Stimulated activated CD8-positive, alpha-beta memory T cell treated with anti-CD3 and anti-CD28 coated beads, Interleukin-15, amount 100 ng/mL, for 48 hours (primary cell): ENCODE data around the gene EBP.

Source experiments
- DNase-seq, 2 donors: peaks; one replicate each; pipeline ENCODE4 v3.0.0-alpha.2; 2020; ENCODE audit warnings: low read depth in 2 of 2

EBP gene

GRCh38 chrX:48521353-48522243, at the start of gene EBP:
Gene EBP, plus strand, starts transcription at chrX:48521808. Its CDS starts 1,964 bp downstream, at chrX:48523772.
- peak; percentile 88 to 92 for DNase-seq

- DNase-seq, result no peak
Observed at GRCh38 chrX:48472225-48472624, 49.4 kb upstream of the EBP start.

GRCh38 chrX:48472851-48473703, 48.5 kb upstream of the EBP start:
- no peak for DNase-seq

GRCh38 chrX:48473704-48473990, 48.0 kb upstream of the EBP start:
- DNase-seq, result no peak

GRCh38 chrX:48474127-48474526, 47.5 kb upstream of the EBP start:
- no peak for DNase-seq

GRCh38 chrX:48474581-48474980, 47.0 kb upstream of the EBP start:
- DNase-seq, result no peak

GRCh38 chrX:48475296-48475695, 46.3 kb upstream of the EBP start:
- DNase-seq, result no peak

GRCh38 chrX:48475774-48476577, 45.6 kb upstream of the EBP start, which contains the start of gene FTSJ1:
Gene FTSJ1, plus strand, starts transcription at chrX:48476199. Its CDS starts 1,849 bp downstream, at chrX:48478048.
- DNase-seq, result peak; percentile 74 to 78

- no peak for DNase-seq
Observed at GRCh38 chrX:48476919-48477318, 44.7 kb upstream of the EBP start.

GRCh38 chrX:48477960-48478755, 43.5 kb upstream of the EBP start:
- DNase-seq, result no peak

- no peak for DNase-seq
Observed at GRCh38 chrX:48478806-48479205, 42.8 kb upstream of the EBP start.

- no peak for DNase-seq
Observed at GRCh38 chrX:48480142-48480541, 41.5 kb upstream of the EBP start.

GRCh38 chrX:48480583-48480982, 41.0 kb upstream of the EBP start:
- no peak for DNase-seq

GRCh38 chrX:48482526-48482925, 39.1 kb upstream of the EBP start:
- no peak for DNase-seq

- DNase-seq, result no peak
Observed at GRCh38 chrX:48487362-48487798, 34.2 kb upstream of the EBP start.

GRCh38 chrX:48488034-48488433, 33.6 kb upstream of the EBP start:
- DNase-seq, result no peak

GRCh38 chrX:48489296-48489695, 32.3 kb upstream of the EBP start:
- DNase-seq, result no peak

GRCh38 chrX:48489892-48490291, 31.7 kb upstream of the EBP start:
- no peak for DNase-seq

GRCh38 chrX:48490661-48491060, 30.9 kb upstream of the EBP start:
- no peak for DNase-seq

- DNase-seq, result no peak
Observed at GRCh38 chrX:48491809-48492208, 29.8 kb upstream of the EBP start.

GRCh38 chrX:48492293-48492910, 29.2 kb upstream of the EBP start:
- DNase-seq, result no peak
